Activated naive CD8-positive, alpha-beta T cell treated with anti-CD3 and anti-CD28 coated beads, Interleukin-2, amount 10 ng/mL, durations not matched to agents 7 days and 5 days (primary cell): Measurements from ENCODE around the gene GPATCH2L. TPM values are rescaled to one million over a fixed set of nuclear protein-coding genes. Genes with fewer than 3 reads are reported as not detected.

ENCODE experiments used
- ATAC-seq: fragments of 150-1000 bp; cut with Tn5 transposase; one replicate; pipeline ENCODE4 v1.10.0; 2021; ENCODE audit warnings: low read depth, moderate library complexity
- POLR2A ChIA-PET: fragments of 350-600 bp; sonication (Branson Sonifier 250); formaldehyde crosslinking; loops from one replicate; lab custom pipeline; 2021; ENCODE audit warnings: antibody characterized with exemption; lab: Charles Lee
- DNase-seq: peaks from one replicate; pipeline ENCODE4 v3.0.0; 2021
- H3K27ac Mint-ChIP-seq: one replicate; pipeline ENCODE4 v1.8.0; 2022; ENCODE audit warnings: mild to moderate bottlenecking, mixed read lengths
- H3K27me3 Mint-ChIP-seq: one replicate; pipeline ENCODE4 v1.8.0; 2022; ENCODE audit warnings: mild to moderate bottlenecking, moderate library complexity, mixed read lengths
- H3K36me3 Mint-ChIP-seq: one replicate; pipeline ENCODE4 v1.8.0; 2021; ENCODE audit warnings: mild to moderate bottlenecking, mixed read lengths
- H3K4me1 Mint-ChIP-seq: one replicate; pipeline ENCODE4 v1.8.0; 2021; ENCODE audit warnings: mixed read lengths
- H3K4me3 Mint-ChIP-seq: one replicate; pipeline ENCODE4 v1.8.0; 2022; ENCODE audit warnings: mild to moderate bottlenecking, moderate library complexity, mixed read lengths
- H3K9me3 Mint-ChIP-seq: one replicate; pipeline ENCODE4 v1.8.0; 2021; ENCODE audit warnings: mixed read lengths
- total RNA-seq, 2 experiments: library from RNA; stranded (reverse); gene quantifications; one replicate each; pipeline ENCODE4 v1.2.3, GENCODE V29; 2021

GPATCH2L gene
- total RNA-seq, 2 experiments from 2014 or later: 61.6 to 61.9 TPM

- POLR2A ChIA-PET: no interaction called here
- no peaks in the 10 kb centered on the region for H3K9me3 Mint-ChIP-seq
- H3K36me3 Mint-ChIP-seq: peaks cover 17% of the 10 kb centered on the region
- H3K27me3 Mint-ChIP-seq: no peaks in the 10 kb centered on the region
- ATAC-seq (no peak), DNase-seq (no peak)
- no peak overlapping the region for H3K27ac Mint-ChIP-seq
- peaks cover 2% of the 10 kb centered on the region for H3K4me1 Mint-ChIP-seq
- no peak overlapping the region for H3K4me3 Mint-ChIP-seq
These were observed 42.6 kb downstream of the GPATCH2L start for GRCh38 chr14:76194327-76194726.

- peaks cover 2% of the 10 kb centered on the region for H3K4me1 Mint-ChIP-seq
- POLR2A ChIA-PET: no interaction called here
- DNase-seq (no peak), ATAC-seq (no peak)
- no peak overlapping the region for H3K27ac Mint-ChIP-seq
- H3K27me3 Mint-ChIP-seq: no peaks in the 10 kb centered on the region
- H3K36me3 Mint-ChIP-seq: peaks cover 17% of the 10 kb centered on the region
- no peak overlapping the region for H3K4me3 Mint-ChIP-seq
- no peaks in the 10 kb centered on the region for H3K9me3 Mint-ChIP-seq
These were observed 43.3 kb downstream of the GPATCH2L start for GRCh38 chr14:76195003-76195402.

DNA sequence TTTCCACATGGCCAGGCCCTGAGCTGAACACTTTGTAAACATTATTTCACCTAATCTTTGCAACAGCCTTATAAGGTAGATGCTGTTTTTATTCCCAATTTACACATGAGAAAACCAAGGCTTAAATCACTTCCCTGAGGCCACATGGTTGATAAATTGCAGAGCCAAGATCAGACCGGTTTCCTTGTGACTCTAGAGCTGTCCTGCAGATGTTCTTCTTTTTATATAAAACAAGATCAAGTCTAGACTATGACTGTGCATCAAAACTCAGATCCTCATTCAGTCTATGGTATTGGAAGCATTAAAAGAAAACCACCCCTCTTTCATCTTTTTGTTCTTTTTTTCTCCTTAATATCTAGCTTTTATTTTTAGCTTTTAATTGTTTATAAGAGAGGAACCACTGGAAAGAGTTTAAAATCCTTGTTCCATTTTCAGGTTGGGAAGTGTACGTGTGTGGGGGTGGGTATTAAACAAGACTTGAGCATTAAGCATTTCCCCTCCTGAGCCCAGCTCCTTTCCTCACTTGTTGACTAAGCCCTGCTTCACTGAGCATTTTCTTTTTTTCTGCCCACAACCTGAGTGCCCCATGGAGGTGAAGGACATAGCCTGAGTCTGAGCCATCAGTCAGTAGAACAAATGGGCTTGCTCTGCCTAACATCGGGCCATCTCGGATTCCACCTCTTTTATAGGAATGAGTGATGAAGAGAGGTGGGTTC, 45.4 kb downstream of the GPATCH2L start:
- peaks cover 16% of the 10 kb centered on the region for H3K36me3 Mint-ChIP-seq

GRCh38 chr14:76201162-76201561, 49.4 kb downstream of the GPATCH2L start:
- ATAC-seq (no peak), DNase-seq (no peak)
- no peak overlapping the region for H3K27ac Mint-ChIP-seq
- no peak overlapping the region for H3K4me3 Mint-ChIP-seq
- POLR2A ChIA-PET: no interaction called here
- H3K9me3 Mint-ChIP-seq: no peaks in the 10 kb centered on the region
- peaks cover 20% of the 10 kb centered on the region for H3K36me3 Mint-ChIP-seq
- H3K27me3 Mint-ChIP-seq: no peaks in the 10 kb centered on the region
- H3K4me1 Mint-ChIP-seq: peaks cover 1% of the 10 kb centered on the region

More for the DNA sequence above, 45.4 kb downstream of the GPATCH2L start:
- Mint-ChIP-seq H3K4me3 (no peak overlapping the region), H3K27me3 (no peaks in the 10 kb centered on the region), H3K9me3 (no peaks in the 10 kb centered on the region), H3K27ac (no peak overlapping the region), H3K4me1 (no peaks in the 10 kb centered on the region)
- no peak for DNase-seq
- POLR2A ChIA-PET: no interaction called here
- no peak for ATAC-seq

- POLR2A ChIA-PET: no interaction called here
- Mint-ChIP-seq H3K4me1 (peaks cover 1% of the 10 kb centered on the region), H3K4me3 (no peak overlapping the region), H3K9me3 (no peaks in the 10 kb centered on the region), H3K27ac (no peak overlapping the region), H3K27me3 (no peaks in the 10 kb centered on the region), H3K36me3 (peaks cover 22% of the 10 kb centered on the region)
- no peak for ATAC-seq
- DNase-seq: no peak
These were observed 51.6 kb downstream of the GPATCH2L start for GRCh38 chr14:76203086-76204001.

GRCh38 chr14:76204461-76205230, 52.9 kb downstream of the GPATCH2L start:
- Mint-ChIP-seq H3K9me3 (peaks cover 2% of the 10 kb centered on the region), H3K36me3 (peaks cover 23% of the 10 kb centered on the region), H3K4me1 (peaks cover 3% of the 10 kb centered on the region), H3K4me3 (no peak overlapping the region), H3K27me3 (no peaks in the 10 kb centered on the region), H3K27ac (no peak overlapping the region)
- no peak for ATAC-seq
- POLR2A ChIA-PET: no interaction called here
- no peak for DNase-seq

DNA sequence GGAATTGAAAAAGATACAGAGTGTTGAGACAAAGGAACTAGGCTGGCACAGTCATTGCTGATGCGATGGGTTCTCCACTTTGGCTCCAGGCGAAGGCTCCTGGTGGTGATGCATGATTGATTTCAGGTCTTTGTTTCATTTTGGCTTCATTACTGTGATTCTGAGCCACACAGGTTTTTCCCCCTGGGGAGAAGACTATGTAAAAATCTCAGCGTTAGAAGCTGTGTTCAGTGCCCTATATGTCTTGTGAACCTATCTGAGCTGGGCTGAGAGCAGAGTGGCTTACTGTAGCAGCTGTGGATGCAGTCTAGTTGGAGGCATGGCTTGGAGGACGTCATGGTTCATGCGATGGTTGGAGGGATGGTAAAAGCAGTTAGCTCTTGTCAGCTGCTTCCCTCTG, 54.0 kb downstream of the GPATCH2L start:
- POLR2A ChIA-PET: no interaction called here

DNA sequence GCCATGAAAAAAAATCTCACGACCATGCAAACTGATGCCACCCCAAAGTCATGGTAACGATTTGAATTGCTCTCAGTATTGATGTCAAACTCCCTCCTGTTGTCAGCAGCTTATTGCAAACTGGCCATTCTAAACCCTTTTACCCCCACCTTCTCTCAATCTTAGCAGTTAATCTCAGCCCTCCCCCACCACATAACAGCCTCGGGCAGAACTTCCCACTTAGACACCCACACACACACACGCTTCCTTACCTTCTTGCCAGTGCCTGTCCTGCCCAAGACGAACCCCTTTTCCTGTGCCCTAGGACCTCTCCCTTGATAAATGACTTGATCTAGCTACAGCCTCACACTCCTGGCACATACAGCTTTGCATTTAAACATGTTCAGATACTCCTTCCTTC, 56.6 kb downstream of the GPATCH2L start:
- H3K4me3 Mint-ChIP-seq: no peak overlapping the region
- peaks cover 2% of the 10 kb centered on the region for H3K4me1 Mint-ChIP-seq
- ATAC-seq (no peak), DNase-seq (no peak)
- no peaks in the 10 kb centered on the region for H3K27me3 Mint-ChIP-seq
- H3K36me3 Mint-ChIP-seq: peaks cover 21% of the 10 kb centered on the region
- H3K9me3 Mint-ChIP-seq: peaks cover 3% of the 10 kb centered on the region
- POLR2A ChIA-PET: no interaction called here
- no peak overlapping the region for H3K27ac Mint-ChIP-seq

More for the DNA sequence above, 54.0 kb downstream of the GPATCH2L start:
- Mint-ChIP-seq H3K9me3 (peaks cover 2% of the 10 kb centered on the region), H3K27me3 (no peaks in the 10 kb centered on the region), H3K36me3 (peaks cover 23% of the 10 kb centered on the region), H3K27ac (no peak overlapping the region), H3K4me1 (peaks cover 3% of the 10 kb centered on the region), H3K4me3 (no peak overlapping the region)
- ATAC-seq (no peak), DNase-seq (no peak)

DNA sequence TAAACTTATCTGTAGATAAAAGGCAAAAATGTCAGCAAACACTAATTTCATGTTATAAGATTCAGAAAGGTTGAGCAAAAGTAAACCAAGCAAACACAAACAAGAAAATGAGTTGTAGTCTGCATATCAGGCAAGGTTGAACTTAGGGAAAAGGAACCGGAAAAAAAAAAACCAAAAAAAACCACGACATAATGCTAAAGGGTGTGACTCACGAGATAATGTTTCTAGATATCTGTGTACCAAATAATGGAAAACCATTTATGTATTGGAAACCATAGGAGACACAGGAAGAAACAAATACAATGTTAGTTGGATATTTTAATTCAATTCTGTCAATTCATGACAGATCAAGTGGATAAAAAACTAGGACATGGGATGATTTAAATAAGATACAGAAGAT, 60.5 kb downstream of the GPATCH2L start:
- peaks cover 9% of the 10 kb centered on the region for H3K36me3 Mint-ChIP-seq
- no peak for ATAC-seq
- peaks cover 2% of the 10 kb centered on the region for H3K4me1 Mint-ChIP-seq
- H3K27me3 Mint-ChIP-seq: no peaks in the 10 kb centered on the region
- POLR2A ChIA-PET: no interaction called here
- peaks cover 3% of the 10 kb centered on the region for H3K9me3 Mint-ChIP-seq
- H3K4me3 Mint-ChIP-seq: no peak overlapping the region
- no peak for DNase-seq
- H3K27ac Mint-ChIP-seq: no peak overlapping the region

DNA sequence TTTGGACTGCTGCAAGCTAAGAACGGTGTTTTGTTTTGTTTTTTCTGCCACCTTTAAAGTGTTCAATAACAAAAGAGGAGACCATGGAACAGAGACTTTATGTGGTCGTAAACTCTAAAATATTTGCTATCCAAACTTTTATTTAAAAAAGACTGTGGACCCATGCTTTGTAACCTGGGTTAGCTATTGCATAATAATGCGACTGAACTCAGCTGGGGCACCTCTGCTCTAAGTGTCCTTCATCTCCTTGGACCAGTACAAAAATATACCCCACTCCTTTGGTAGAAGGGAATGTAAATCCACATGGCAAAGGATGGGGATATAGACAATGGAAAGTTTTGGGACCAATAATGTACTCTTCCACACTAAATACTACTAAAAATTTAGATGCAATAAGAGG, 65.5 kb downstream of the GPATCH2L start:
- H3K4me3 Mint-ChIP-seq: no peak overlapping the region
- ATAC-seq: no peak
- H3K27me3 Mint-ChIP-seq: peaks cover 4% of the 10 kb centered on the region
- H3K36me3 Mint-ChIP-seq: peaks cover 2% of the 10 kb centered on the region
- H3K27ac Mint-ChIP-seq: no peak overlapping the region
- H3K4me1 Mint-ChIP-seq: no peaks in the 10 kb centered on the region
- H3K9me3 Mint-ChIP-seq: peaks cover under 1% of the 10 kb centered on the region
- no peak for DNase-seq
- POLR2A ChIA-PET: no interaction called here

DNA sequence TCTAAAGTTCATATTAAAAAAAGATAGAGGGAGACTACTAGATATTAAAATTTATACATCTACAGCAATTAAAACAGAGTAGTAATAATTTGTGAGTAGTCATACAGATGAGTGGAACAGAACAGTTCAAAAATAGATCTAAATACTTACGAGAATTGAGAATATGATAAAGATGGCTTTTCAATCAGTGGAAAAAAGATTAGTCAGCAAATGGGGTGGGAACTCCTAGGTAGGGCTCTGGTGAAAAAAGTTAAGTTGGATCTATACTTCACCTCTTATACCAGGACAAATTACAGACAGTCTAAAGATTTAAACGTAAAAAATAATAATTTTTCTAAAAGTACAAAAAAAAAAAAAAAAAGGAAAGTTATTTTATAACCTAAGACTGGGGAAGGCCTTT, 66.9 kb downstream of the GPATCH2L start:
- no peak overlapping the region for H3K27ac Mint-ChIP-seq

DNA sequence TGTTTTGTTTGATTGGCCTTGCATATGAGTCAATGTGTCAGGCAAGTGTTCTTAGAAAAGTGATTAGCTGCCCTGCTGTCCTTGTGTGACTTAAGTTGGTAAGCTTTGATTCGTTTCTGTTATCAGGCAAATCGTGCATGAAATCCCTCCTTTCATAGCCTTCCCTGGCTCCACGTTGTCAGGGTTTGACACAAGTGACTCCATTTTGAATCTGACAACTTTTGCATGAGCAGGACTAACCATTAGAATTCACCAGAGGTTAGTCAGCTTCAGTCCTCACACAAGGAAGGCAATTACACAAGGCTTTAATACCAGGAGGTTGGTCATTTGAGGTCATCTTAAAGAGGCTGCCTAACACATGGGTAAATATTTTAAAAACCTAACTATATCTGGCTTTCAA, 68.2 kb downstream of the GPATCH2L start:
- POLR2A ChIA-PET: no interaction called here
- no peak for ATAC-seq

More for the DNA sequence above, 66.9 kb downstream of the GPATCH2L start:
- POLR2A ChIA-PET: no interaction called here
- peaks cover 5% of the 10 kb centered on the region for H3K27me3 Mint-ChIP-seq
- ATAC-seq: no peak
- no peaks in the 10 kb centered on the region for H3K4me1 Mint-ChIP-seq
- no peak for DNase-seq
- H3K36me3 Mint-ChIP-seq: peaks cover 2% of the 10 kb centered on the region
- H3K9me3 Mint-ChIP-seq: no peaks in the 10 kb centered on the region
- H3K4me3 Mint-ChIP-seq: no peak overlapping the region

DNA sequence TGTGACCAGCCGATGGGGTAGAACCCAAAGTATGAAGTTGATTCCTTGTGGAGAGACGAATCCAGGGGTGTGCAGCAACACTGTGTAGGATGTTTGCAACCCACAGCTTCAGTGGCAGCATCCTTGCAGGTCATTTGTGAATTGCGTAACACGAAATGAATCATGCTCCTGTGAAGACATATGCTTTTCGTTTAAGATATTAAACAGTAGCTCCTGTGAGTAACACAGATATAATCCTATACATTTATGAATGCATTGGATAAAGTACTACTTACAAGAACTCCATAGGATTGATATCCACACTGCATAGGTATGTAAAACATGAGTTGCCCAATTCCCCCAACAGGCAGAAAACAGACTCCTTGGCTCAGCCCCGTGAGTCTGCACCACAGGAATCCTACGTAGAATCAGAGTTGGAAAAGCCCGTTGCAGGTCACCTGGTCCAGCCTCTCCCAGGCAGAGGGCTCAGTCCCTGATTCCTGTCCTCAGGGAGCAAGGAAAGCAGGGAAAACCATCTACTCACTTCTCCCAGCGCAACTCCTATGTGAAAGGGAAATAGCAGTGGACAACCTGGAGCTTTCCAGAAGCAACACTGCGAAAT, 75.8 kb downstream of the GPATCH2L start:
- peaks cover 5% of the 10 kb centered on the region for H3K27me3 Mint-ChIP-seq
- DNase-seq: no peak
- H3K4me1 Mint-ChIP-seq: no peaks in the 10 kb centered on the region
- H3K9me3 Mint-ChIP-seq: peaks cover 4% of the 10 kb centered on the region
- no peak overlapping the region for H3K4me3 Mint-ChIP-seq
- no peak for ATAC-seq
- peaks cover 2% of the 10 kb centered on the region for H3K36me3 Mint-ChIP-seq
- POLR2A ChIA-PET: no interaction called here
- no peak overlapping the region for H3K27ac Mint-ChIP-seq

More for the DNA sequence above, 68.2 kb downstream of the GPATCH2L start:
- H3K9me3 Mint-ChIP-seq: peaks cover 1% of the 10 kb centered on the region
- H3K36me3 Mint-ChIP-seq: peaks cover 2% of the 10 kb centered on the region
- no peaks in the 10 kb centered on the region for H3K4me1 Mint-ChIP-seq
- H3K27me3 Mint-ChIP-seq: peaks cover 8% of the 10 kb centered on the region
- no peak overlapping the region for H3K4me3 Mint-ChIP-seq
- H3K27ac Mint-ChIP-seq: no peak overlapping the region
- DNase-seq: no peak
